GM18867 (cell line): ENCODE measurements around the gene ASXL1.
"Not testable (repeated sequence)": the region's sequence is repeated elsewhere in the genome, so short reads cannot be mapped to it uniquely, and the experiment has no call there.

Experiments
- ATAC-seq: cut with Tn5 transposase; IDR thresholded peaks from one replicate; pipeline ENCODE4 v1.9.1; 2021; ENCODE audit warnings: mild to moderate bottlenecking, moderate library complexity; ENCODE audit not compliant: unreplicated experiment

Gene ASXL1

GRCh38 chr20:32359633-32360332, 1.7 kb downstream of the ASXL1 start:
- no peak for ATAC-seq

GRCh38 chr20:32360333-32360634, 2.2 kb downstream of the ASXL1 start:
- ATAC-seq = no peak

- no peak for ATAC-seq
Measured at GRCh38 chr20:32362901-32363364, 4.8 kb downstream of the ASXL1 start.

GRCh38 chr20:32363492-32363891, 5.4 kb downstream of the ASXL1 start:
- ATAC-seq = no peak

GRCh38 chr20:32364554-32365208, 6.5 kb downstream of the ASXL1 start:
- no peak for ATAC-seq

- ATAC-seq = no peak
Measured at GRCh38 chr20:32365564-32365963, 7.4 kb downstream of the ASXL1 start.

GRCh38 chr20:32366380-32366779, 8.2 kb downstream of the ASXL1 start:
- peak; percentile 48 for ATAC-seq

GRCh38 chr20:32368323-32368722, 10.2 kb downstream of the ASXL1 start:
- no peak for ATAC-seq

- ATAC-seq = peak; percentile 40
Measured at GRCh38 chr20:32368925-32369324, 10.8 kb downstream of the ASXL1 start.

GRCh38 chr20:32370897-32371296, 12.8 kb downstream of the ASXL1 start:
- no peak for ATAC-seq

GRCh38 chr20:32378461-32378860, 20.3 kb downstream of the ASXL1 start:
- no peak for ATAC-seq

- not testable (repeated sequence) for ATAC-seq
Measured at GRCh38 chr20:32380037-32380436, 21.9 kb downstream of the ASXL1 start.

GRCh38 chr20:32380745-32381144, 22.6 kb downstream of the ASXL1 start:
- ATAC-seq = no peak

GRCh38 chr20:32382102-32382950, 24.2 kb downstream of the ASXL1 start:
- ATAC-seq = no peak

- ATAC-seq = not testable (repeated sequence)
Measured at GRCh38 chr20:32383441-32383840, 25.3 kb downstream of the ASXL1 start.

GRCh38 chr20:32385541-32385940, 27.4 kb downstream of the ASXL1 start:
- ATAC-seq = no peak

GRCh38 chr20:32386091-32386490, 28.0 kb downstream of the ASXL1 start:
- ATAC-seq = no peak

GRCh38 chr20:32387252-32387651, 29.1 kb downstream of the ASXL1 start:
- ATAC-seq = no peak

- ATAC-seq = no peak
Measured at GRCh38 chr20:32391003-32391402, 32.9 kb downstream of the ASXL1 start.

GRCh38 chr20:32395066-32395465, 36.9 kb downstream of the ASXL1 start:
- ATAC-seq = no peak

GRCh38 chr20:32396646-32397160, 38.6 kb downstream of the ASXL1 start:
- no peak for ATAC-seq
